GM21367 (cell line): ENCODE results near the gene ZNF322.
A peak's percentile ranks its signal among the peaks of the same experiment; 100 is the strongest.

Source experiments
- ATAC-seq: cut with Tn5 transposase; IDR thresholded peaks from one replicate; pipeline ENCODE4 v1.9.1; 2021; ENCODE audit not compliant: unreplicated experiment

The ZNF322 gene

DNA sequence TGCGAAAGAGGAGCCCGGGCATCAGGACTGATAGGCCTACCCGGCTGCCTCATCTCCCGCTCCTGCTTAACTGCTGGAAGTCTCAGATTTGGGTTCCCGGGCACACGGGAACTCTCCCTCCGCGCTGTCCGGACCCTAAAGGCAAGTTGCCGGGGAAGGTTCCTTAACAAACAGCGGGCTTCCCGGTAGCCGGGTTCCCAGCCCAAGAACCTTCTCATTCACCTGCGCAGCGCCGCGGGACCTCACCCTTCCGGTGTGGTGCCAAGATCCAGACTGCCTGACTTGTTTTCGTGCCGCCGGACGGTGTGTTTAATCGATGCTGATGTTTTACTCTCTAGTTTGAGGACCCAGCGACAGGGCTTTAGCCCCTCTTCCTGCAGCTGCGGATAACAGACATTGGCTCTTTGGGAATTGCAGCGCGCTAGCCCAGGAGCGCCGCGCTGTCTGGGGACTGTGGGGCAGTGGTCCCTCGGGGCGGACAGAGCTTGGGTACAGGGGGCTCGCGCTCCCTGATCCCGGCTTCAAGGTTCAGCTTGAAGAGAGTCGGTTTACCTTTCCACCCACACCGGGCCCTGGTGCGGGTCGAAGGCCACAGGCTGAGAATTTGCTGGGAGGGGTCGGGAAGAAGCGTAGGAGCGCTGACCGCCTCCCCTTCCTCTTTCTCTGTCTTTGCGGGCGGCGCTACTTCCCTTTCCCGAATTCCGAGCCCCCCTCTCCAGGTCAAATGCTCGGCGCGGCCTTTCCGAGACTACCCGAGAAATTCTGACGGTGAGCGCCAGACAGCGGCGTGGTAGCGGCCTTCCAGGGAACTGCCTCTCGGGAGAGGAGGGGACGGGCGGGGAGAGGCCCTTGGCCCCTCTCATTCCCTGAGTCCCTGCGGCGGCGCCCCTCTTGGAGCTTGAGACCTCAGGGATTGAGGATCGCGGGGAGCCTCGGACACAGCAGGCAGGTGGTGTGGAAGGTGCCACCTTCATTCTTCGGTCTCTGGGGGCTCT is 45.6 kb downstream of the ZNF322 start:
- no peak for ATAC-seq

DNA sequence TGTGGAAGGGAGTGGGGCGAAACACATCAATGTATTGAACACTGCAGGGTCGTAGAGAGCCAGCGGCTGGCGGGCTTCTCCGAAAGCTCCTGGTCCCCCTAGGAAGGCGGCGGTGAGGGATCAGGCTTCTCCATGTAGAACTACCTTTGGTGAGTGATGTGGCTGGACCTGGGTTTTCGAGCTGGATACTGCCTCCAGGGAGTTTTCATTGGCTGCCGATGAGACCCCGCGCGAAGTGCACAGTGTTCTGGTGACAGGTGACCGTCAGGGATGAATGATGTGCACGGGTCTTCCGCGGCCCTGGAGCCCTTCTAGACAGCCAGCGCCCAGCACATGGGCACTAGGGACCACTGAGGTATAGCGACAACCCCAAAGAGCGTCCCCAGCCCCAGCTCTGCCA is 46.3 kb downstream of the ZNF322 start:
- ATAC-seq, result no peak

DNA sequence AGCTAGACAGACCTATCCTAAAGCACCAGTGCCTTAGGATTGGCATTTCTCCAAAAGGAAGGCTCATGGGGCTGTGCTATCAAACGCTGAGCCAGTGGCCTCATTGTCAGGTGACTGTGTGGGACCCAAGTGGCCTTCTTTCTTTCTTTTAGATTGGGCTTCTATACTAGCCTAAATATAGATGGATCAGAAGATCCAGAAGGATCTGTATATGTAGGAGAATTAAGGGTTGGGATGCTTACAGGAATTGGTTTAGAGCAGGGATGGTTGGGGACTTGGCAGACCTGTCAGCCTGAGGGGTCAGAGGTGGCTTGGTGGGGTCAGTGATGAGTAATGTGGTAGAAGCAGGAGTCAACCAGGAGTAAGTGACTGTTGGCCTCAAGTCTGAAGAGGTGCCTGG is 47.9 kb downstream of the ZNF322 start:
- ATAC-seq, result no peak

DNA sequence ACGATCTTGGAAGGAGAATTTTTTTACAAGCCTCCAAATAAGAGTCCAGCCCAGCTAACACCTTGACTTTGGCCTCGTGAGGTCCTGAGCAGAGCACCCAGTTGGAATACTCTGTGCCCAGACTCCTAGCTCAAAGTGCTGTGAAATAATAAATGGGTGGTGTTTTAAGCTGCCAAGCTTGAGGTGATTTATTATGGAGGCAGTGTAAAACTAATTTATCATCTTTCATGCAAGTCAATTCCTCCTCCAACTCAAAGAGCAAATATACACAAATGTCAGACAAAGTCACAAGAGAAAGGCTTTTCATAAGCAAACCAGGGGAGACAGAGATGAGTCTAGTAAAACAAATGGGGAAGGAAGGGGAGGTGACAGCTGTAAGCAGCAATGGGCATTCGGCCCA is 50.1 kb downstream of the ZNF322 start:
- no peak for ATAC-seq

DNA sequence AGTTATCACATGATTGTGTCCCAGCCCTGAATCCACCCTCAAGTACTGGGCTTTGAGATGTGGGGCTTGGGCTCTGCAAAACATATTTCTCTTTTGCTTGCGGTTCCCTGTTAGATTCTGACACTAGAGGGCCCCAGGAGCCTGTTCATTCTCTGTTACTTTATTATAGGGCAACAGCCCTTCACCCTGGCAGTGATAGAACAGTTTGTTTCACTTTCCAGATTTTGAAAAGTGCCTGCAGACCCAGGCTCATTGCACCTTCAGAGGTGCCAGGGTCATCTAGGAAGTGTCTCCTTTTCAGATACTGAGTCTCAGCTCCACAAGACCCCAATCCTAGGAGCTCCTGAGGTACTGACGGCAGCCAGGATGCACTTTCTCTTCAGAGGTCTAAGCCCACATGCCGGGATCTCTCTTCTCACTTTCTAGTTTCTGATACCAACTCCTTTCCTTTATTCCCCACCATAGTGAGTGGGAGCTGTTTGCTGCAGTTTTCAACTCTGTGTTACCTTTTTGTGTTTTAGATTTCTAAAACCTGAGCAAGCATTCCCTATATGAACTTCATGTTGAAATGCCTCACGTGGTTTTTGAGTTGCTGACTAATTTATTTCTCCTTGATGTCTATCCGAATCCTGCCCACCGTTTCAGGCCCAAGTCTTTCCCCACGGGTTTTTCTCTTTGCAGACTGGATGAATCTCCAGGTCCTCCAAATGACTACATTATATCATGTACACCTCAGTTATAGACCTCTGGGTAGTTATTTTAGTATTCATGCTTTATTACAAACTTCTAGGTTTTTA is 51.9 kb downstream of the ZNF322 start:
- ATAC-seq, result no peak

DNA sequence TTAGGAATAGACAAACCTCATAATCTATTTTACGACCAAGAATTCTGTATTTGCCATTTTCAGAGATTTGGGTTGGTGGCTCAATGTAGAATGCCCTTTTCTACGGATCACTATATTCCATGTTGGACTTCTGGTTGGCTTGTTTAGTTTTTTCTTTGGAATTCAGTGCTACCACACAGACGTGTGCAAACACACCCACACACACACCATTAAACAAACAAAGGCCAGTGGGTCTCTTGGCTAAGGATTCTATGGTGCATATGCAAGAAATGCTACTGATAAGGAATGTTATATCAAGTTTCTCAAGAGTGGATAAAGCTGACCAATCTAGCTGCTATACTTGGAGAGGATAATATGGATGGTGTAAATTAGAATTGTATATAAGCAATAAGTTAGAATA is 54.7 kb downstream of the ZNF322 start:
- ATAC-seq, result no peak

DNA sequence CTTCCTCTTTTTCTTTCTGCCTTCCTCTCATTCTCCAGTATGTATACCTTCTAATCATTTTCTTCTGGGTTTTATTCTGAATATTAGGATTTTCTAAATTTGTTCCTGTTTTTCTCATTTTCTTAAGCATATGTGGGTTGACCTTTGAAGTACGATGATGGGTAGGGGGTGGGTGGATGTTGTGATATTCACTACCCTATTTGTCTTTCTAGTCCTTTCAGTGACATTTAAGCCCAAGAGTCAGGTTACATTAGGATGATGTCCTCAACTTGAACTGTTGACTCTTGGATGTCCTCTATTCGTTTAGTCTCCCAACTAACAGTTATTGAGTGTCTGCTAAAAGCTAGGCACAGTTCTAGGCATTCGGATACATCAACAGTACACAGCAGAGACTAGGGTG is 55.5 kb downstream of the ZNF322 start:
- ATAC-seq, result no peak

DNA sequence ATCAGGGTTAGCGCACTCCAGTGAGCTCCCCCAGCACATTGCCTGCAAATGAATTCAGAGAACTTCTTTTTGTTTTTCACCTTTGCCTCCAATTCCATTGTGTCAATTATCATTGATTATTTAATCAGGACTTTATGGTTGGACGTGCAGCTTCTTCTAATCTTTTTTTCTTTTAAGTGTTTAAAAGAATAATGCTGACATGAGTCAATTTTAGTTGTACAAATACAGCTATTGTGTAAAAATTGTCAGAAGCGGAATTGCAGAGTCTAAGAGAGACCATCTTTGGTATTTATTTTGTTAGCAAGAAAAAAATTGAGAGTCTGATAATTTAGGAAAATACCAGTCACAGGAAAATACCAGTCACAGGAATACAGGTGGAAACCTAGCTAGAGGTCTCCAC is 57.3 kb downstream of the ZNF322 start:
- no peak for ATAC-seq

DNA sequence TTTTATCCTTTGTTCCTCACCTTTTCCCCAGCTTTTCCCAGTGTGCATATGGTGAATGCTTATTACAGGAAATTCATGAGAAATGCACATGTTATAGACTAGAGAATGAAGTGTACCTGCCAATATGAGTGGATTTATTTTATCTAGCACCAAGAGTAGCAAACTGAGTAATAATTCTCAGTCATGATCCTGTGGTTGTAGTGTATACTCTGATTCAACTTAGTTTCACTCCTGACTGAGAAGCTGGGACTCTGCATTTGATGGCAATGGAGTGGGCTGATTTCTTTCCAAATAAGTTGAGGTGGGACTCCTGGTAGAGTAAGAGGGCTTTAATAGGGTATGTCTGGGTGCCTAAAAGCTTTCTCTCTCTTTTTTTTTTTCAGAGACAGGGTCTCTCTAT is 58.8 kb downstream of the ZNF322 start:
- no peak for ATAC-seq

DNA sequence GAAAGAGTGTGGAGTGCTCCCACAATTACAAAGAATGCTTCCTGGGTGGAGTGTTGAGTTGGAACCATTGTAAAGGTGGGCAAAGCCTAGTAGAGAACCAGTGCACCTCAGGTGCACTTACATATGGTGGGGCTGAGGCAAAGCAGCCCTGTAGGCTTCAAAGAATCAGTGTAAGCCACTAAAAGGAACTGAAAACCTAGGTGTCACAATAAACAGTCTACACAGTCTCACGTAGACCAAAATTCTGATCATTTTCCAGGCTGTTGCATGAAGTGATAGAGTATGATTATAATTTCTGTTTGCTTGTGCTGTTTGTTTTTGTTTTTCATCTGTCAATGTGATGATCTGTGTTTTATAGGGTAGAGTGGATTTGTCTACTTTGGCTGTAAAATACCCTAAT is 60.0 kb downstream of the ZNF322 start:
- no peak for ATAC-seq

DNA sequence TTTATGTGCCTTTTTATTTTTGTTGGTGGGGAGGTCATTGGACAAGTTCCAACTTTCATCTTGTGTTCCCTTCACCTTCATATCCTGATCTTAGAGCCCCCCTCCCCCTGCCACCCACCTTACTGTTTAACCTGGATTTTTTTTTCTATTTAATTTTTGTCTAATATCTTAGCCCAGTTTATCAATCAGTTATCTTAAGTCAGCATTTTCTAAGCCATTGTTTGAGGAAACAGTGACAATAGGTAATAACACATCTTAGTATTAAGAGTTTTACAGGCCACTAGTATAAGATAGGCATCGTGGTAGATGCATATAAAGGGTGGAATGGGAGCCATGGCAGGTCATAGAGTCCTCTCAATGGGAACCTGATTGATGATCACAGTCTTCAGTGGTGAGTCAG is 60.4 kb downstream of the ZNF322 start:
- no peak for ATAC-seq

DNA sequence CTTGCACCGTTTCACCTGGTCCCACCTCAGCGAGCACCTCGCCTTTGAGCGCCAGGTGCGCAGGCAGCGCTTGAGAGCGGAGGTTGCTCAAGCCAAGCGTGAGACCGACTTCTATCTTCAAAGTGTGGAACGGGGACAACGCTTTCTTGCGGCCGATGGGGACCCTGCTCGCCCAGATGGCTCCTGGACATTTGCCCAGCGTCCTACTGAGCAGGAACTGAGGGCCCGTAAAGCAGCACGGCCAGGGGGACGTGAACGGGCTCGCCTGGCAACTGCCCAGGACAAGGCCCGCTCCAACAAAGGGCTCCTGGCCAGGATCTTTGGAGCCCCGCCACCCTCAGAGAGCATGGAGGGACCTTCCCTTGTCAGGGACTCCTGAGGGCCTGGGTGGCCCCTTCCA is 61.3 kb downstream of the ZNF322 start:
- no peak for ATAC-seq

DNA sequence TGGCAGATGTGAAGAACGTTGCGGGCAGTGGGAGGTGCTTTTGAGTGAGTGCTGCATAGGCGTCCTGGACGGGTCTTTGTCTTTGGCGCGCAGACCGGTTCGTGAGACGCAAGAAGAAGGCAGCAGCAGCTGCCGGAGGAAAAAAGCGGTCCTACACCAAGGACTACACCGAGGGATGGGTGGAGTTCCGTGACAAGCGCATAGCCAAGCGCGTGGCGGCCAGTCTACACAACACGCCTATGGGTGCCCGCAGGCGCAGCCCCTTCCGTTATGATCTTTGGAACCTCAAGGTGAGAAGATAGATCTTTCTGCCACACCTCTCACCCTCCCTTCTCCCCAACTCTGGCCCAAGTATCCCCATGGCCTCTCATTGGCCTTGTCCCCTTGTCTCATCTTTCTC is 61.7 kb downstream of the ZNF322 start:
- ATAC-seq, result no peak

DNA sequence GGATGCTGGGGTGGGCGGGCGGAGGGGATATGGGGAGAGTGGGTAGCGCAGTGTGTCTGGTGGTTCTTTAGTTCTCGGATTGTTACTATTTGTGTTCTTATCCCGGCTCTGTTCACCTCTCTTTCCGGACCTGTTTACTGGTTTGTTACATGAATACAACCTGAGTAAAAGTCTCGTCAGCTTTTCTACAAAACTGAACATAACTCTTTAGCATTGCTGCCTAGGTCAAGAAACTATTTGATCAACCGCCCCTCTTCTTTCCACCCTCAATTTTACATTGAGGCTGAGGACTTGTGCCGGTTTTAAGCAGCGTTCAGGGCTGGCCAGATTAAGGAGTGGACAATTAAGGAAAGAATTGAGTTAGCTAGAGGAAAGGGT is 62.2 kb downstream of the ZNF322 start:
- no peak for ATAC-seq

DNA sequence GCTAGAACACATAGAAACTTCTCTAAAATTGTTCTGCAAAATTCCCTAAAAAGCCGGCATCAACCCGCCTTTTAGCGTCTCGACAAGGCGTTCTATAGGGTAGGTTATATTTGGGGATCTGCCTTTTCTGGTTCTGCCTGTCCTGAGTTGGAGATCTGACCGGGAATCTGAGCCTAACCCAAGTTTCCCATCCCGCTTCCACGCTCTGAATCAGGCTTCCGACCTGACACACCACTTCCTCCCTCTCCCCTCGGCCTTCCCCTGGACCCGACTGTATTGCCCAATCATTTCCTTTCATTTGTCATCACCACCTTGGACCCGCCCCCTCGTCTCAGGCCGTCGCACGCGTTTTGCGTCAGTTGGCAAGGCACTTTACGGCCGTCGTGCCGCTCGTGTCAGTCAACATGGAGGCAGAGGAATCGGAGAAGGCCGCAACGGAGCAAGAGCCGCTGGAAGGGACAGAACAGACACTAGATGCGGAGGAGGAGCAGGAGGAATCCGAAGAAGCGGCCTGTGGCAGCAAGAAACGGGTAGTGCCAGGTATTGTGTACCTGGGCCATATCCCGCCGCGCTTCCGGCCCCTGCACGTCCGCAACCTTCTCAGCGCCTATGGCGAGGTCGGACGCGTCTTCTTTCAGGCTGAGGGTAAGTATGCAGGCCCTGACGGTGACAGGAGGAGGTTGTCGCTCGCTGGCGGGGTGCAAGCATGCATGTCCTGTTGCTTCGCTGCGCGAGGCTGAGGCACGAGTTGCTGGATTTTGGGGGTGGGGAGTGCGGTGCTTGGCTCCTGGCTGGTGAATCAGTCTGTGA is 62.8 kb downstream of the ZNF322 start, which contains the start of gene ABT1:
Gene ABT1, plus strand, starts transcription at position 375 of the 810 bp plus-strand sequence. Its CDS starts 30 bp downstream, at position 405.
- peak; percentile 53 for ATAC-seq

DNA sequence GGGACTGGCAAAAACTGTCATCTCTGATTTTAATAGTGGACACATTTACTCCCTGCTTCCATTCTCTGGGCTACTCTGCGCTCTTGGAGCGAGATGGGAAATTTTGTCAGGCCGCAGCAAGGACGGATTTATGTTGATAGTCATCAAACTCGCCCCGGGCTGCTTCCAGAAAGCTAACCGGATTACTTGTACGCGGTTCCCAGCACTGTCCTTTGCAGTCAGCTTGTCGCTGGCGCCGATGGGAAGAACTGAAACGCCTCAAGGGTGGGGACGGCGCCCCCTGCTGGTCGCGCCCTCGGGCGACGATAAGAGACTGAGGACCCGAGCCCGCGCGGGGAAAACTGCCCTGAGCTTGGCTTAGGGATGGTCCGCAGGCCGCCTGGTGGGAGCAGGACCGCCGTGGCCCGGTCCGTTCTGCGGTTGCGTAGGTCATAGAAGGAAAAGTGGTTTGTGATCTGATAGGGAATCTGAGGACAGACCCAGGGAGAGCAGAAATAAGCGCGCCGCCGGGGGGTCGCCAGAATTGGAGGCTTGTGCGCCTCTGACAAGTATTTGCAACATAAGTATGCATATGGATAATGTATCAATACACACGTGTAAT is 63.8 kb downstream of the ZNF322 start:
- ATAC-seq, result peak; percentile 47

DNA sequence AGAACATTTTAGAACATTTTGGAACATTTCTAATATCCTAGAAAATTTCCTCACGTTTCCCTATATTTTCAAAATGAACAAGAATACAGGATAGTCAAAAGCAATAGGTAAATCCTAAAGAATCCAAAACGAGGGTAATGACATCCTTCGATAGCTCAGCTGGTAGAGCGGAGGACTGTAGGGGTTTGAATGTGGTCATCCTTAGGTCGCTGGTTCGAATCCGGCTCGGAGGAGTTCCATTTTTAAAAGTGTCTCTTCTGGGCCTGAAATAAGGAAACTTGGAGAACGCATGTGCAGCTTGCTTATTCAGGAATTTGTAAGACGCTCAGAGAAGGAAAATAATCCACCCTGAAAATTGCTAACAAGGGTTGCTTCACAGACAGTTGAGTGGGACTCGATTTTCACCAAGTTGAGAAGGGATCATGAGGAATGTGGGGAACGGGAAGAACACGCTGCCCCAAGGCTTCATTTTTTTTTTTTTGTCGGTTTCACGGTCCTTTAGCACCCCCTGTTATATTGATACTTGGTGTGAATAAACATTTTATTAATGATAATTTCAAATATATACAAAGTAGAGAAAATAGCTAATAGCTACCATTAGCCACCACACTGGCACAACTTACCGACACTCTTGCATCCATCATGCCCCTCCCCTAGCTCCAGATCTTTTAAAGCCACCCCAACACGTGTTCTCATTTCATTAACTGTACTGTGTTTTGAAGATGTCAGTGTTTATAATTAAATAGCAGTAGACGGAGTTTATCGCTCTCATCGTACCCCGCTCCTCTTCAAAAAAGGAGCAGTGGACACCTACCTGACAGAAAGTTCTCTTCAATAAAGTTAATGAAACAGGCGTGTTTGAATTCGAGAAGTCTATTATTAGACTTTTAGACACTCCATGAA is 64.6 kb downstream of the ZNF322 start:
- ATAC-seq, result no peak

DNA sequence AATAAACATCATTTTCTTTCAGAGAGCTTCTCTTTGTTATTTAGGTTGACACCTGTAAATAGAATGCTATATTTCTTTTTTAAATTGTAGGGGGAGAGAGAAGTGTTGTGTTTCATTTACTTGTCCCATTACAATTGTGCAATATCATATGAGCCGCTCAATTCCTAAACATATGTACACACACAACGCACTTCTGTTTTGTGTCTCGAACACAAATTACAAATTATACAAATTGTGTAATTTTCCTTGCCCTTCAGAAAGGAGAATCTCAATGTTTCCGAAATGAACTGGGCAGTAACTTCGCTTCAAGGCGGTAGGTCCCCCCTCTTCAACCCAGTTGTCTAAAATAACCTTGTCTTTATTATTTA is 65.4 kb downstream of the ZNF322 start:
- no peak for ATAC-seq

DNA sequence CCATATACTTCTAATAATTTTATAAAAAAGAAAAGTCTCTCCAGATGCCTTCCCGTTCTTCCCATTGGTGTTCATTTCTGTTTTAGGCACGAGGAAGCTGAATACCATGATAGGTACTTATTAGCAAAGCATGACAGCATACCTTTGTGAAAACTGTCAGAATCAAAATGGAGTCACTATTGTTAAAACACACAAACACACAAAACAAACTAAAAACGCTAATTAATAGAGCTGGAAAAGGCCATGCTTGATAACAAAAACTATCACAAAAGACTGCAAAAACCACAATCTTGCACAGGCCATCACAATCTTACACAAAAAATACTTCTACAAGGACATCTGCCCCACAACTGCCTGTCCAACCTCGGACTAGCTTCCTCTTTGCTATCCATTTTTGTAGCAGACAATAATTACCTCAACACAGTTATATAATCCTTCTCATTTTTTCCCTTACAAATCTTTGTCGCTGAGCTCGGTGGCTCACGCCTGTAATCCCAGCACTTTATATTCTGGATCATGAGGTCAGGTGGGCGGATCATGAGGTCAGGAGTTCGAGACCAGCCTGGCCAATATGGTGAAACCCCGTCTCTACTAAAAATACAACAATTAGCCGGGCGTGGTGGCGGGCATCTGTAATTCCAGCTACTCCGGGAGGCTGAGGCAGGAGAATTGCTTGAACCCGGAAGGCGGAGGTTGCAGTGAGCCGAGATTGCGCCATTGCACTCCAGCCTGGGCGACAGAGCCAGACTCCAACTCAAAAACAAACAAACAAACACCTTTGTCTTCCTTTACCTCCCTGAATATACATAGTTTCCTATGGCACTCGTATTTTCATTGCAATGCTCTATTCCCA is 66.0 kb downstream of the ZNF322 start:
- ATAC-seq, result no peak
